NCI-H748 (cell line): ENCODE results near the gene CATSPER4.
A peak's percentile ranks its signal among the peaks of the same experiment; 100 is the strongest.

Experiments used
- DNase-seq: peaks from one replicate; lab custom pipeline; 2025; ENCODE audit not compliant: unreplicated experiment; lab: John Stamatoyannopoulos, UW

The CATSPER4 gene

DNA sequence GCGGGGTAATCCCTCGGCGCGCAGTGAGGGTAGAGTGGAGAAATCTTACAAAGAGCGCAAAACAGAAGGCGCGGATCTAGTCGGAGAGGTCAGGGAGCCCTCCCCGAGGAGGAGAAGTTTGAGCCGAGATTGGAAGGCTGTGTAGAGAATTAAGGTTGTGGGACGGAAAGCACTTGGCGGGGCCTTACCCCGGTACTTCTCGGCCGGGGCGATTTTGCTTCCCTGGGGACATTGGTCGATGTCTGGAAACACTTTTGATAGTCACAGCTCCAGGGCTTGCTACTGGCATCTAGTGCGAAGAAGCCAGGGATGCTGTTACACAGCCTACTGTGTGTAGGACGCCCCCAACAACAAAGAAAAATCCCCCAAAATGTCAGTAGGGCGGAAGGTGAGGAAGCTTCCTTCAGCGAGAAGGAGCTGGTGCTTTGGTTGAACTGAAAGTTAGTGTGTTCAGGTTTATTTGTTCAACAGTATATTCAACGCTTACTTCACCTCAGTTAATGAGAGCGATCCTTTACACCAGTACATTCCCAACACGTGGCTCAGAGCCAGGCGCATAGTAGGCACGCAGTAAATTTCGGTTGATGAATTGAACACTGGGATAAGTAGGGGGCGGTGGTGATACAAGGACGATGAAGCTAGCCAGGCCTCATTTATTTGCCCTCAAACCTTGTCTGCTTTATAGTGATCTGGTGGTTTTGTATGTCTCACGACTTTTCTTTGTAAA is 44.4 kb downstream of the CATSPER4 start:
- peak; percentile 23 for DNase-seq

- no peak for DNase-seq
Measured at GRCh38 chr1:26237230-26237966, 47.0 kb downstream of the CATSPER4 start.

DNA sequence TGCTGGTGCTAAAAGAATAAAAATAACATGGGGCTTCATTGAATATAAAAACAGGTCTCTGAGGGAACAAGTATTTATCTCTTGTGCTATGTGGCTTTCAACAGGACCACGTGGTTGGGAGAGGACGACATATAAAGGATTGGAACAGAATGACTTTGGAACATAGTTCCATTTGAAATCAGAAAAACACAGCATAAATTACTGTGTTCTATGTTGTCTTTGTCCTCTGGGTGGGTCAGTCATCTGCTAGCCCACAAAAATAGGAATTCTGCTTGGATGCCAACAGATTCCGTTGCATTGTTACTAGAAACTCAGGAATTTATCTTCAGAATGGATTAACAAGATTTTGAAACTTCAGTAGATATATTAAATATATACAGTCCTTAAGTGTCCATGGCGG is 49.5 kb downstream of the CATSPER4 start:
- no peak for DNase-seq
